BJ (cell line): Measurements from ENCODE around the gene OPN5. TPM values are rescaled to one million over a fixed set of nuclear protein-coding genes. Genes with fewer than 3 reads are reported as not detected.

Source experiments
- CTCF ChIA-PET: fragments of 350-600 bp; formaldehyde crosslinking; extraction: SDS; loops from one replicate; lab custom pipeline; 2021; ENCODE audit warnings: antibody characterized with exemption, inconsistent platforms; lab: Yijun Ruan, JAX
- POLR2A ChIA-PET: fragments of 300-600 bp; sonication (Branson Sonifier 250); formaldehyde crosslinking; extraction: SDS; loops from one replicate; lab custom pipeline; 2021; ENCODE audit warnings: antibody characterized with exemption; lab: Charles Lee
- DNase-seq: peaks from one replicate; pipeline ENCODE4 v3.0.0-alpha.2; 2011; ENCODE audit warnings: low read depth
- H3K27me3 ChIP-seq: 2 replicates; pipeline ENCODE4 v1.6.0; 2011; ENCODE audit warnings: low read length; ENCODE audit not compliant: control insufficient read depth, insufficient read depth
- H3K36me3 ChIP-seq: 2 replicates; pipeline ENCODE4 v1.5.1; 2011; ENCODE audit warnings: low read length; ENCODE audit not compliant: control insufficient read depth, insufficient read depth
- H3K4me3 ChIP-seq: 2 replicates; pipeline ENCODE4 v1.5.1; 2011; ENCODE audit warnings: low read depth, mild to moderate bottlenecking, control low read depth, low read length
- CTCF ChIP-seq: IDR thresholded peaks from 2 replicates; pipeline ENCODE4 v1.5.1; 2011; ENCODE audit warnings: low read depth, mild to moderate bottlenecking, control low read depth, inconsistent platforms, low read length, moderate library complexity; ENCODE audit not compliant: insufficient read depth
- polyA plus RNA-seq: library from polyadenylated mRNA; depleted of rRNA; stranded (reverse); fragments of >200 nt; gene quantifications from 2 replicates; pipeline ENCODE4 v1.2.3, GENCODE V29; 2011

The OPN5 gene
- polyA plus RNA-seq, 1 experiment, result not detected

DNA sequence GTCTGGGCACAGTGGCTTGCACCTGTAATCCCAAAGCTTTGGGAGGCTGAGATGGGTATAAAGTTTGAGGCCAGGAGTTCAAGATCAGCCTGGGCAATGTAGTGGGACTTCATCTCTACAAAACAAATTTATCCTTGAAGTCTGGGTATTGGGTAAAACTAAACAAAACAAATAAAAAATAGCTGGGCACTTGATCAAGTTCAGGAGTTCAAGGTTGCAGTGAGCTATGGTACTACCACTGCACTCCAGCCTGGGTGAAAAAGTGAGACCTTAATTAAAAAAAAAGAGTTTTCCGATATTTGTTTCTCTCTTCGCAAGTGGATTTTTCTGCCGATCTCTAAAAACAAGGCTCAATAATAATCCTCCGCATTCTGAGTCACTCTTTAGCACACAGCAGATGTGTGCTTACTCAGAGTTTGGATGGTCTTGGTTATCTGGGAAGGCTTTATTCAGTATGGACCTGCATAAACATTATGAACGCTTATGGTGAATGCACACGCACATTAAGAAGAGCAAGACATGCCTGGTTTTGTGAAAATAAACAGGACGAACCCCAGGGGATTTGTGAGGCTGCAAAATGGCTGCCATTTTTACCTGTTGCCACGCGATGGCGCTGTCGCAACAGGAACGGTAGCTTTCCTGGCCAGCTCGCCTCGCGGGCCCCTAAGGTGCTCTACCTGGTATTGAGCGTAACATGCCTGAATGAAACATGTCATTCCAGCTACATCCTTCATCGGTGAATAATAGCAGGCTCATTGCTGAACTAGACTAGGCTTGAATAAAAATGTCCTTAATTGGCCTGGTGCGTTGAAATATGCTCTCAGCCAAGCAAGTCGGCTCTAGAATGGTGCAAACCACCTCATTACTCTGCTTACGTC, 6.0 kb downstream of the OPN5 start:
- CTCF ChIA-PET, result interaction anchor here (0.6 to 4.3 kb wide), 23 partner anchors 8 to 1820 kb away, joined by 3 to 36 read pairs (median 4); no protein-coding TSS in a partner anchor
- peaks cover 8% of the 10 kb centered on the region for H3K27me3 ChIP-seq
- H3K4me3 ChIP-seq, result no peak overlapping the region
- POLR2A ChIA-PET, result no interaction called here
- no peak for DNase-seq
- peak; percentile 86 for TF ChIP-seq CTCF
- H3K36me3 ChIP-seq, result no peaks in the 10 kb centered on the region

GRCh38 chr6:47788498-47788884, 6.7 kb downstream of the OPN5 start:
- H3K4me3 ChIP-seq, result no peak overlapping the region

GRCh38 chr6:47789553-47789952, 7.7 kb downstream of the OPN5 start:
- H3K36me3 ChIP-seq, result no peaks in the 10 kb centered on the region
- H3K4me3 ChIP-seq, result no peak overlapping the region
- no peak for TF ChIP-seq CTCF
- no peak for DNase-seq
- H3K27me3 ChIP-seq, result peaks cover 8% of the 10 kb centered on the region
- ChIA-PET POLR2A (no interaction called here), CTCF (interaction anchor here (0.6 to 4.3 kb wide), 11 partner anchors 9 to 1700 kb away, joined by 3 to 36 read pairs (median 4); no protein-coding TSS in a partner anchor)

More at GRCh38 chr6:47788498-47788884, 6.7 kb downstream of the OPN5 start:
- no peak for DNase-seq
- no peak for TF ChIP-seq CTCF
- Histone ChIP-seq H3K36me3 (no peaks in the 10 kb centered on the region), H3K27me3 (peaks cover 8% of the 10 kb centered on the region)
- ChIA-PET CTCF (interaction anchor here (0.6 to 4.3 kb wide), 17 partner anchors 9 to 1817 kb away, joined by 3 to 36 read pairs (median 4); no protein-coding TSS in a partner anchor), POLR2A (no interaction called here)

- no peak for TF ChIP-seq CTCF
- DNase-seq, result no peak
- ChIA-PET CTCF (interaction anchor here (1.3 to 1.5 kb wide), 2 partner anchors 11 to 26 kb away, joined by 3 to 5 read pairs; no protein-coding TSS in a partner anchor), POLR2A (no interaction called here)
- Histone ChIP-seq H3K27me3 (peaks cover 5% of the 10 kb centered on the region), H3K4me3 (no peak overlapping the region), H3K36me3 (no peaks in the 10 kb centered on the region)
Measured at GRCh38 chr6:47792216-47792733, 10.4 kb downstream of the OPN5 start.

DNA sequence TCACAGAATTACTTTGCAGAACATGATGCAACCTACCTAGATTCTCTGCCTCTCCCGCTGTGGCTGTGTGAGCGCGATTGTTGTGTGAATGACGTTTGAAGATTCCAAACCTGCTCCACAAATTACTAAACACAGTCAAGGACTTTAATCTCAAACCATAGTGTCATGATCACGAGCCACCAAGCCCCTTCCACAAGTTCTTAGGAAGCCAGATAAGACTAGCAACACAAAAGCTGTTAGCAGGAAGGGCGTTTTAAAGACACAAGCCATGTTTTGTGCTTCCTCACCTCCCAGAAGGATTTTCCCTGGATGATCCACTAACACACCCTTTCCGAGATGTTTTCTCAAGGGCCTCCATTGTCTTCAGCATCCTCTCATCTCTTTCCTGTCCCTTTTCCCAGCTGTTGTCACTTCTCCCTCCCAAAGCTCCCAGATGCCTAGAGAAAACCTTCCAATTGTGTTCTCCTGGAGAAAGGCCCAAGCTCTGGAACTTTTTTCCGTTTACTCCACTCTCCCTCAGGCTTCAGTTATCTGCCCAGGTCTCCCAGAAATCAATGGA, 12.8 kb downstream of the OPN5 start:
- CTCF ChIA-PET, result no interaction called here
- Histone ChIP-seq H3K4me3 (no peak overlapping the region), H3K36me3 (no peaks in the 10 kb centered on the region), H3K27me3 (peaks cover 2% of the 10 kb centered on the region; the same call in 1 of the 2 replicates)
- DNase-seq, result no peak
- TF ChIP-seq CTCF, result no peak
- POLR2A ChIA-PET, result no interaction called here
